ENCODE data around the gene TBL1X. TPM values are rescaled to one million over a fixed set of nuclear protein-coding genes. Genes with fewer than 3 reads are reported as not detected.

TBL1X gene
- total RNA-seq, 2 donors from 2014 or later = 25.5 to 49.3 TPM

- intact Hi-C loops (cut with DNase I) = no loop called here
- no peak for DNase-seq (ENCODE audit: low spot score)
Observed at GRCh38 chrX:9671998-9672397, 207.1 kb downstream of the TBL1X start.

DNA sequence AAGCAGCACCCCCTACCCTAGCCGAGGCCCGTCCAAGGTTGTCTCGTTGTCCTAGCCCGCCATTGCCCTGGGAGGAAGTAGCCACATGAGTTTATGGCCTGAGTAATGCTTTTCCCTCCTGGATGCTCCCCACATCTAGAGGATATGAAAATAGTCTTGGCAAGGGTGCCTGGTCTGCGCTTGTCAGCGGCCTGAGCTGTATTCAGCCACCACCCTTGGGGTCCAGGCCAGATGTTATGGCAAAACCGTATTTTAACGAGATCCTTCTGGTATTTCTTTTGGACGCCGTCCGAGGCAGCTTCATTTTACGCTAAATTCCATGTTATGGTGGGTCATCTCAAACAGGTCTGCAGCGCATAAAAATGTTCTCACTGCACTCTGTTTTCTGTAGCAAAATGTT, 211.4 kb downstream of the TBL1X start:
- DNase-seq (ENCODE audit: low spot score) = no peak
- intact Hi-C loops (cut with DNase I) = no loop called here

- intact Hi-C loops (cut with DNase I) = no loop called here
- DNase-seq (ENCODE audit: low spot score) = no peak
Observed at GRCh38 chrX:9676738-9677097, 211.9 kb downstream of the TBL1X start.

GRCh38 chrX:9677098-9677739, 212.4 kb downstream of the TBL1X start:
- intact Hi-C loops (cut with DNase I) = no loop called here

GRCh38 chrX:9678215-9678965, 213.5 kb downstream of the TBL1X start:
- intact Hi-C loops (cut with DNase I) = no loop called here
- DNase-seq (ENCODE audit: low spot score) = no peak

More at GRCh38 chrX:9677098-9677739, 212.4 kb downstream of the TBL1X start:
- no peak for DNase-seq (ENCODE audit: low spot score)

DNA sequence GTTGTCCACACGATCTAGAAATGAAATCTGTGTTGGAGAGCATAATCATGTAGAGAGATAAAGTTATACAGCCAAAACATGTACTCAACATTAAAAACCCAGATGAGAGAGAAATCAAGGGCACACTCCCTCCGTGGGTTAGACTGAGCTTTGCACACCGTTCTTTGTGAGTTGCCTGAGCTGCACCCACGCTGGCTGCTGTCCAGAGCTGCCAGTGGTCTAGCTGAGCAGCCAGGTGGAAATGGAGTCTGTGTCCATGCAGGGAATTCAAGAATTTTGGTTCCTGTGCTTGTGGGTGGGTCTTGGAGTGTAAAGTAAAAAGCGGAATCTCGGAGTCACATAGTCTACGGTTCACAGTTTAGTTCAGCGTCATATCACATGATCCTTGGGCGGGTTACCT, 216.2 kb downstream of the TBL1X start:
- intact Hi-C loops (cut with DNase I) = no loop called here
- peak; percentile 35 for DNase-seq (ENCODE audit: low spot score)

DNA sequence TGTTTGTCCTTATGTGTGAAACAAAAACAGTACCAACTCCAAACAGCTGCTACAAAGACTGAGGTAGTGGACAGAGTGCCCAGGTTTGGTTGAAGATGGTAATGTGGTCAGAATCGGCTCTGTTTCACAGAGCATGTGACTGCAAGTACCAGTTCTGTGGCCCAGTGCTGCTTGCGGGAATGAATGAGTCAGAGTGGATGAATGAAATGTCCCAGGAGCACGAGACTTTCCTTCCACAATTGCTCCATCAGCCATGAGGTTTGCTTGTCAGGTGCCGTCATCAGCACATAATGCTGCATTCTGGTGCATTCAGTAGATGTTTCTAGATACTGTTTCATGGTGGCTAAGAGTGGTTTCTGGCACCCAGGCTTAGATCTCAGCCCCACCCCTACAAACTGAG, 216.6 kb downstream of the TBL1X start:
- intact Hi-C loops (cut with DNase I) = no loop called here
- peak; percentile 55 for DNase-seq (ENCODE audit: low spot score)

- intact Hi-C loops (cut with DNase I) = no loop called here
- peak; percentile 23 for DNase-seq (ENCODE audit: low spot score)
Observed at GRCh38 chrX:9682456-9682855, 217.6 kb downstream of the TBL1X start.

DNA sequence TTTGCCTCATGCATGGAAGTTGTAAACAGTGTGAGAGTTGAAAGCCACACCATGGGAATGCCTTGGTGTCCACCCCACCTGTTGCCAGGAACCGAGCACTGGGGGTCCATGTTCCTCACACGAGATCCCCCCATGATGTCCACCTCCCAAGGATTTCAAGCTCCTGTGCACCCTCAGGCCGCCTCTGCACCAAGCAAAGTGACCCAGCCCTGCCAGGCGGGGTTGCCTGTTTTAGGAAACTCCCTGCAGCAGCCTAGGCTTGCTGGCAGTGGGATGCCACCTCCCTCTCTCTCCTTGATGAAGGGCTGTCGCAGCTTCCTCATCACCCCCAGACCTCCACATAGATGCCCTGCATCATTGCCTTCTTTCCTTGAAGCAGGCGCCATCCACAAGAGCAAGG, 218.0 kb downstream of the TBL1X start:
- intact Hi-C loops (cut with DNase I) = no loop called here
- peak; percentile 69 for DNase-seq (ENCODE audit: low spot score)

GRCh38 chrX:9683350-9683749, 218.5 kb downstream of the TBL1X start:
- intact Hi-C loops (cut with DNase I) = no loop called here
- DNase-seq (ENCODE audit: low spot score) = peak; percentile 53

DNA sequence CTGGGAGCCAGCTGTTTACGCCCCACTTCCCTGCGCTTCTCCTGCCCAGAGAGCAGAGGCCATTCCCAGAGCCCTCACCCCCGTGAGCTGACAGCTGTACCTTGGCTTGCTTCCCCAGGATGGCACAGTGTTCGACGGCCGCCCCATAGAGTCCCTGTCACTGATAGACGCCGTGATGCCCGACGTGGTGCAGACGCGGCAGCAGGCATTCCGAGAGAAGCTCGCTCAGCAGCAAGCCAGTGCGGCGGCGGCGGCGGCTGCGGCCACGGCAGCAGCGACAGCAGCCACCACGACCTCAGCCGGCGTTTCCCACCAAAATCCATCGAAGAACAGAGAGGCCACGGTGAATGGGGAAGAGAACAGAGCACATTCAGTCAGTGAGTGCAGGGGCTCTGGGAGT, 223.0 kb downstream of the TBL1X start:
- intact Hi-C loops (cut with DNase I) = no loop called here
- DNase-seq (ENCODE audit: low spot score) = no peak

GRCh38 chrX:9688833-9689232, 224.0 kb downstream of the TBL1X start:
- intact Hi-C loops (cut with DNase I) = no loop called here
- no peak for DNase-seq (ENCODE audit: low spot score)

DNA sequence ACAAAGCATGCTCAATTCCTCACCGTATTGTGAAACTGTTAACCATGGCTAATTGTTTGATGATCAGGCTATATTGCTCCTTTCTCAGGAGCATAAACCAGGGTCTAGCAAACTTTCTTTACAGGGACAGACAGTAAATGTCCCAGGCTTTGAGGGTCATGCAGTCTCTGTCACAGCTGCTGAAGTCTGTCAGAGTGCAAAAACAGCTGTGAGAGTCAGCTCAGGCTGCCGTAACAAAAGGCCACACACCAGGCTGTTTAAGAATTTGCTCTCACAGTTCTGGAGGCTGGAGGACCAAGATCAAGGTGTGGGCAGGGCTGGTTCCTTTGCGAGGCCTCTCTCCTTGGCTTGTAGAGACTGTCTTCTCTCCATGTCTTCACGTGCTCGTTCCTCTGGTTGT, 225.2 kb downstream of the TBL1X start:
- DNase-seq (ENCODE audit: low spot score) = peak; percentile 31
- intact Hi-C loops (cut with DNase I) = no loop called here

GRCh38 chrX:9693307-9694001, 228.6 kb downstream of the TBL1X start:
- intact Hi-C loops (cut with DNase I) = no loop called here
- DNase-seq (ENCODE audit: low spot score) = peak; percentile 30

- intact Hi-C loops (cut with DNase I) = no loop called here
- DNase-seq (ENCODE audit: low spot score) = peak; percentile 70
Observed at GRCh38 chrX:9698576-9698975, 233.7 kb downstream of the TBL1X start.

DNA sequence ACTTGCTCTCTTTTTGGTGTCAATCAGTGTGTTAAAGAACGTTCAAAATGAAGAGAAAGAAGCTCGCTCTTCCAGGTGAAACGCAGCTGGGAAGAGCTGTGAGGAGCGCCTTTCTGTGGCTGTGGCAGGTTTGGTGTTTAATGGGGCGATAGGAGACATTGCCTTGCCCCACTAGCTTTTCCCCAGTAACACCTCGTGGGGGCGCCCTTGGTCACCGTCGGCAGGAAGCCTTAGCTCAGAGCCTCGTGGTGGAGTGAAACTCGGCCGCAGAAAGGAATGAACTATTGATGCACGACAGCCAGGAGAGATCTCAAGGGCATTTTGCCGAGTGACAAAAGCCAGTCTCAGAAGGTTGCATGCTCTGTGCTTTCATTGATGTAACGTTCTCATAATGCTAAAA, 235.7 kb downstream of the TBL1X start:
- DNase-seq (ENCODE audit: low spot score) = peak; percentile 70

DNA sequence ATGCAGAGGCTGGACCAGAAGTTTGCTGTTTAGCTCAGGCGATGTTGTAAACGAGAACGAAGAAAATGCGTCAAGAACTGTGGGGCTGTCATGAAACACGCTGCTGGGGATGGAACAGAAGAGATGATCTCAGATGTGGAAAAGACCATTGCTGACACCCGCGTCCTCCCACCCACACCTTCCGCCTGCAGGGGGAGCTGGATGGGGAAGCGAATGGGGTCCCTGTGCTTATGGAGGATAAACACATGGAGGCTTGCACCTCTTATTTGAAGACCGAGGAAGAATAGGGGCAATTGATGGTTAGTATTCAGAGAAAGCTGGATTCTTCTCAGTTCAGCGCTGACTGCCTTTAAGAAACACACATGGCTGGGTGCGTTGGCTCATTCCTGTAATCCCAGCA, 236.9 kb downstream of the TBL1X start:
- intact Hi-C loops (cut with DNase I) = no loop called here
- no peak for DNase-seq (ENCODE audit: low spot score)

More for the DNA sequence above, 235.7 kb downstream of the TBL1X start:
- intact Hi-C loops (cut with DNase I) = no loop called here

- intact Hi-C loops (cut with DNase I) = no loop called here
- peak; percentile 47 for DNase-seq (ENCODE audit: low spot score)
Observed at GRCh38 chrX:9703406-9703805, 238.5 kb downstream of the TBL1X start.

DNA sequence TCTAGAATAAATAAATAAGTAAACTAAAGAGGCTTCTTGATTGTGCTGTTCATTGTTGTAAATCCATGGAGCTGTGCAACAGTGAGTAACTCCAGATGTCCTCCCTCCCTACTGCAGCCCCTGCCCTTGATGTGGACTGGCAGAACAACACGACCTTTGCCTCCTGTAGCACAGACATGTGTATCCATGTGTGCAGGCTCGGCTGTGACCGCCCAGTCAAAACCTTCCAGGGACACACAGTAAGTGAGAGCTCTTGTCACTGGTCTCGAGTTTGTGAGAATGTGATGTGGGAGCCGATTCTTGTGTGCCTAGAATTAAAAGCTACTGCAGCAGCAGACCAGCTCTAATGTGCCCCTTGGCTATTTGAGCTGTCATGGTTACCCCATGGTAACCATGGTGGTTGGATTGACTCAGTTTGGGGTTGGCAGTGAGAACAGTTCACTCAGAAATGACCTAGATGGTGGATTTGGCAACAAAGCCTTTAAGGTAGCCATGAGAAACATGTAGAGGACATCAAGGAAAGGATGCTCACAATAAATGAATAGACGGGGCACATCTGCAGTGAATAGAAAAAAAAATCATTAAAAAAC, 240.1 kb downstream of the TBL1X start:
- DNase-seq (ENCODE audit: low spot score) = peak; percentile 71
- intact Hi-C loops (cut with DNase I) = no loop called here

- intact Hi-C loops (cut with DNase I) = no loop called here
Observed at GRCh38 chrX:9706421-9706820, 241.6 kb downstream of the TBL1X start.

More at GRCh38 chrX:9706421-9706820, 241.6 kb downstream of the TBL1X start:
- DNase-seq (ENCODE audit: low spot score) = no peak

Measured in posterior vena cava (tissue), 2 donors.